ENCODE measurements around the gene MEIG1. TPM values are rescaled to one million over a fixed set of nuclear protein-coding genes. Genes with fewer than 3 reads are reported as not detected.

The MEIG1 gene
- total RNA-seq, 5 donors from 2014 or later (not counting 1 experiment from before 2014, with no cell fraction given), result not detected

- H3K36me3 ChIP-seq (ENCODE audit: control insufficient read depth in 2 of 2, extremely low read depth in 1 of 2, insufficient read depth in 1 of 2, low read length in 1 of 2), result peaks cover 0 to 14% of the 10 kb centered on the region in 2 donors
- no peak for ATAC-seq (replicated peaks in 1 of 4)
- H3K4me1 ChIP-seq (ENCODE audit: control insufficient read depth in 1 of 2, extremely low read depth in 1 of 2, insufficient read depth in 2 of 2, low read length in 2 of 2), result peaks cover 15 to 49% of the 10 kb centered on the region in 2 experiments
- H3K27ac ChIP-seq (ENCODE audit: low read length), result peak overlapping the region; percentile 84
- H3K4me3 ChIP-seq (ENCODE audit: control insufficient read depth in 1 of 2, extremely low read depth in 1 of 2, low read length in 1 of 2), result peak overlapping the region; percentile 80 to 83
- 42% methylated on average over 4 of the region's 10 CpGs for WGBS (ENCODE audit: insufficient coverage)
- no peak for DNase-seq
- H3K27me3 Mint-ChIP-seq, result no peaks in the 10 kb centered on the region
- H3K9me3 ChIP-seq, result no peaks in the 10 kb centered on the region
- H3K9me3 Mint-ChIP-seq, result no peaks in the 10 kb centered on the region
- H3K4me3 Mint-ChIP-seq, result peak overlapping the region; percentile 91 to 94 (median 93)
- H3K4me1 Mint-ChIP-seq, result peaks cover 49 to 58% (median 57%) of the 10 kb centered on the region in 3 donors
- ChIA-PET POLR2A (interaction anchor here (0.6 to 1.0 kb wide), 2 partner anchors 73 to 109 kb away, joined by 3 read pairs; no protein-coding TSS in a partner anchor), CTCF (interaction anchor here (0.5 to 0.9 kb wide), 5 partner anchors 50 to 1484 kb away, joined by 3 to 7 read pairs (median 3); partner anchors contain the start of gene PTER (in 1 of the 2))
- H3K27ac Mint-ChIP-seq, result peak overlapping the region; percentile 96 to 98
- no peaks in the 10 kb centered on the region for H3K27me3 ChIP-seq (replicated peaks in 1 of 2; ENCODE audit: control insufficient read depth in 2 of 2, extremely low read depth in 1 of 2, insufficient read depth in 2 of 2, low read length in 1 of 2)
- peaks cover 14% of the 10 kb centered on the region for H3K36me3 Mint-ChIP-seq
Measured at GRCh38 chr10:14952851-14953423, 6.3 kb upstream of the MEIG1 start.

- no peaks in the 10 kb centered on the region for H3K9me3 ChIP-seq
- Mint-ChIP-seq H3K4me1 (peaks cover 53 to 59% (median 58%) of the 10 kb centered on the region in 3 donors), H3K27ac (peak overlapping the region; percentile 96 to 98), H3K4me3 (peak overlapping the region; percentile 91 to 94 (median 93)), H3K36me3 (peaks cover 9% of the 10 kb centered on the region), H3K27me3 (no peaks in the 10 kb centered on the region), H3K9me3 (no peaks in the 10 kb centered on the region)
- peaks cover 15 to 49% of the 10 kb centered on the region in 2 experiments for H3K4me1 ChIP-seq (ENCODE audit: control insufficient read depth in 1 of 2, extremely low read depth in 1 of 2, insufficient read depth in 2 of 2, low read length in 2 of 2)
- H3K27me3 ChIP-seq (replicated peaks in 1 of 2; ENCODE audit: control insufficient read depth in 2 of 2, extremely low read depth in 1 of 2, insufficient read depth in 2 of 2, low read length in 1 of 2), result no peaks in the 10 kb centered on the region
- POLR2A ChIA-PET, result interaction anchor here (0.6 to 1.2 kb wide), 4 partner anchors 74 to 768 kb away, joined by 3 to 6 read pairs (median 4); no protein-coding TSS in a partner anchor
- H3K4me3 ChIP-seq (ENCODE audit: control insufficient read depth in 1 of 2, extremely low read depth in 1 of 2, low read length in 1 of 2), result peak overlapping the region; percentile 80 to 83
- ATAC-seq (replicated peaks in 1 of 4), result peak; percentile 54 to 66 (median 64)
- peaks cover 0 to 9% of the 10 kb centered on the region in 2 donors for H3K36me3 ChIP-seq (ENCODE audit: control insufficient read depth in 2 of 2, extremely low read depth in 1 of 2, insufficient read depth in 1 of 2, low read length in 1 of 2)
- WGBS (ENCODE audit: insufficient coverage), result under 1% methylated on average over 24 of the region's 32 CpGs
- DNase-seq, result peak in 7 of 35 experiments; percentile 2 to 36 (median 13)
- CTCF ChIA-PET, result interaction anchor here in 1 of 2 donors (0.6 to 1.0 kb wide), 5 partner anchors 48 to 1483 kb away, joined by 3 read pairs; partner anchors contain the start of gene PTER
- H3K27ac ChIP-seq (ENCODE audit: low read length), result peak overlapping the region; percentile 84
Measured at GRCh38 chr10:14953424-14954000, 5.7 kb upstream of the MEIG1 start.

- Histone ChIP-seq H3K36me3 (ENCODE audit: control insufficient read depth in 2 of 2, extremely low read depth in 1 of 2, insufficient read depth in 1 of 2, low read length in 1 of 2) (peaks cover 0 to 7% of the 10 kb centered on the region in 2 donors), H3K27ac (ENCODE audit: low read length) (peak within 1 kb of the TSS; percentile 84), H3K4me1 (ENCODE audit: control insufficient read depth in 1 of 2, extremely low read depth in 1 of 2, insufficient read depth in 2 of 2, low read length in 2 of 2) (peaks cover 18 to 55% of the 10 kb centered on the region in 2 experiments), H3K9me3 (no peaks in the 10 kb centered on the region), H3K4me3 (ENCODE audit: control insufficient read depth in 1 of 2, extremely low read depth in 1 of 2, low read length in 1 of 2) (peak within 1 kb of the TSS; percentile 80 to 83), H3K27me3 (replicated peaks in 1 of 2; ENCODE audit: control insufficient read depth in 2 of 2, extremely low read depth in 1 of 2, insufficient read depth in 2 of 2, low read length in 1 of 2) (no peaks in the 10 kb centered on the region)
- DNase-seq (peak; percentile 72 to 90 (median 80)), ATAC-seq (replicated peaks in 1 of 4) (peak; percentile 88 to 92 (median 90))
- H3K9me3 Mint-ChIP-seq, result no peaks in the 10 kb centered on the region
- WGBS (ENCODE audit: insufficient coverage), result under 1% methylated on average over 34 of the region's 45 CpGs
- H3K4me1 Mint-ChIP-seq, result peaks cover 51 to 62% (median 60%) of the 10 kb centered on the region in 3 donors
- no peaks in the 10 kb centered on the region for H3K27me3 Mint-ChIP-seq
- H3K36me3 Mint-ChIP-seq, result peaks cover 7% of the 10 kb centered on the region
- peak within 1 kb of the TSS; percentile 91 to 94 (median 93) for H3K4me3 Mint-ChIP-seq
- CTCF ChIA-PET, result interaction anchor here in 1 of 2 donors (0.6 to 1.0 kb wide), 3 partner anchors 49 to 431 kb away, joined by 3 read pairs; no protein-coding TSS in a partner anchor
- POLR2A ChIA-PET, result interaction anchor here (0.6 to 1.2 kb wide), 3 partner anchors 235 to 769 kb away, joined by 3 to 6 read pairs (median 5); no protein-coding TSS in a partner anchor
- peak within 1 kb of the TSS; percentile 96 to 98 for H3K27ac Mint-ChIP-seq
Measured at GRCh38 chr10:14954001-14954770, 5.0 kb upstream of the MEIG1 start, which contains the start of gene DCLRE1C. Gene DCLRE1C, minus strand, starts transcription at chr10:14954096. Its CDS starts 86 bp downstream, at chr10:14954010.

GRCh38 chr10:14954934-14955333 lies 4.3 kb upstream of the MEIG1 start:
- 98% methylated on average over 19 of the region's 19 CpGs for WGBS (ENCODE audit: insufficient coverage)
- Mint-ChIP-seq H3K27ac (peak overlapping the region; percentile 96 to 98), H3K9me3 (no peaks in the 10 kb centered on the region), H3K27me3 (no peaks in the 10 kb centered on the region), H3K36me3 (peaks cover 4% of the 10 kb centered on the region), H3K4me3 (peak overlapping the region; percentile 91 to 94 (median 93)), H3K4me1 (peaks cover 51 to 58% (median 57%) of the 10 kb centered on the region in 3 donors)
- Histone ChIP-seq H3K4me1 (ENCODE audit: control insufficient read depth in 1 of 2, extremely low read depth in 1 of 2, insufficient read depth in 2 of 2, low read length in 2 of 2) (peaks cover 18 to 51% of the 10 kb centered on the region in 2 experiments), H3K36me3 (ENCODE audit: control insufficient read depth in 2 of 2, extremely low read depth in 1 of 2, insufficient read depth in 1 of 2, low read length in 1 of 2) (peaks cover 0 to 4% of the 10 kb centered on the region in 2 donors), H3K27ac (ENCODE audit: low read length) (peak overlapping the region; percentile 84), H3K4me3 (ENCODE audit: control insufficient read depth in 1 of 2, extremely low read depth in 1 of 2, low read length in 1 of 2) (peak overlapping the region in 1 of 2 donors; percentile 83), H3K27me3 (replicated peaks in 1 of 2; ENCODE audit: control insufficient read depth in 2 of 2, extremely low read depth in 1 of 2, insufficient read depth in 2 of 2, low read length in 1 of 2) (no peaks in the 10 kb centered on the region), H3K9me3 (no peaks in the 10 kb centered on the region)
- ChIA-PET CTCF (interaction anchor here in 1 of 2 donors (1.0 kb wide), 1 partner anchor 50 kb away, joined by 3 read pairs; no protein-coding TSS in a partner anchor), POLR2A (no interaction called here)
- DNase-seq (no peak), ATAC-seq (replicated peaks in 1 of 4) (no peak)

- ChIA-PET POLR2A (interaction anchor here (0.6 to 0.7 kb wide), 3 partner anchors 121 to 194 kb away, joined by 3 to 4 read pairs (median 3); partner anchors contain the start of genes CDNF (in 1 of the 2), HSPA14 (in 1 of the 2) and MSANTD7 (in 1 of the 2)), CTCF (interaction anchor here in 1 of 2 donors (0.6 to 1.1 kb wide), 4 partner anchors 13 to 416 kb away, joined by 3 to 5 read pairs (median 4); partner anchors contain the start of gene NMT2)
- Mint-ChIP-seq H3K4me3 (peak overlapping the region; percentile 95 to 98 (median 96)), H3K9me3 (no peaks in the 10 kb centered on the region), H3K27me3 (no peaks in the 10 kb centered on the region), H3K27ac (peak overlapping the region; percentile 97 to 98), H3K4me1 (peaks cover 33 to 39% (median 38%) of the 10 kb centered on the region in 3 donors), H3K36me3 (no peaks in the 10 kb centered on the region)
- no peak for ATAC-seq (replicated peaks in 1 of 4)
- Histone ChIP-seq H3K36me3 (ENCODE audit: control insufficient read depth in 2 of 2, extremely low read depth in 1 of 2, insufficient read depth in 1 of 2, low read length in 1 of 2) (no peaks in the 10 kb centered on the region), H3K4me3 (ENCODE audit: control insufficient read depth in 1 of 2, extremely low read depth in 1 of 2, low read length in 1 of 2) (peak overlapping the region in 1 of 2 donors; percentile 87), H3K27me3 (replicated peaks in 1 of 2; ENCODE audit: control insufficient read depth in 2 of 2, extremely low read depth in 1 of 2, insufficient read depth in 2 of 2, low read length in 1 of 2) (no peaks in the 10 kb centered on the region), H3K9me3 (no peaks in the 10 kb centered on the region), H3K27ac (ENCODE audit: low read length) (peak overlapping the region; percentile 81), H3K4me1 (ENCODE audit: control insufficient read depth in 1 of 2, extremely low read depth in 1 of 2, insufficient read depth in 2 of 2, low read length in 2 of 2) (peaks cover 9 to 24% of the 10 kb centered on the region in 2 experiments)
- WGBS (ENCODE audit: insufficient coverage), result 24% methylated on average over 5 of the region's 12 CpGs
- no peak for DNase-seq
Measured at GRCh38 chr10:14958872-14959220, 342 bp upstream of the MEIG1 start.

Data from T-cell (primary cell).